SU-DHL-6 (cell line): ENCODE data around the gene CXXC5.

Source experiments
- EZH2phosphoT487 ChIP-seq: fragments of 200-600 bp; sonication (generic), shearing (Covaris generic); conservative IDR thresholded peaks from 2 replicates; pipeline ENCODE4 v1.6.1; 2018; ENCODE audit warnings: mild to moderate bottlenecking, antibody characterized with exemption, low read length, moderate library complexity, mixed read lengths
- TF ChIP-seq, protein P1 (sequence below): fragments of 200-600 bp; sonication (generic); IDR thresholded peaks from one replicate; pipeline ENCODE4 v1.5.1; 2017; ENCODE audit warnings: antibody characterized with exemption, mild to moderate bottlenecking, low read length, moderate library complexity; ENCODE audit not compliant: insufficient read depth, poor library complexity, severe bottlenecking

DNA sequence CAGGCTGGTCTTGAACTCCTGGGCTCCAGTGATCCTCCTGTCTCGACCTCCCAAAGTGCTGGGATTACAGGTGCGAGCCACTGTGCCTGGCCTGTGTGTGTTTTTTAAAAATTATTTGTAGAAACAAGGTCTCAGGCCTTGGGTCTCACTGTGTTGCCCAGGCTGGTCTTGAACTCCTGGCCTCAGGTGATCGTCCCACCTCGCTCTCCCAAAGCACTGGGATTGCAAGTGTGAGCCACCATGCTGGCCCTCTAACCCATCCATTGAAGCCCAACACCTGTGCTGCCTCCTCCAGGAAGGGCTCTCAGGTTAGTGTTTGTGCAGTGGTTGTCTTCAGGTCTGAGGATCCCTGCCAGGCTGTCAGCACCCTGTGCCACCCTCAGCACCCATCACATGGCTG lies 56.6 kb downstream of the CXXC5 start:
- TF ChIP-seq, protein P1, sequence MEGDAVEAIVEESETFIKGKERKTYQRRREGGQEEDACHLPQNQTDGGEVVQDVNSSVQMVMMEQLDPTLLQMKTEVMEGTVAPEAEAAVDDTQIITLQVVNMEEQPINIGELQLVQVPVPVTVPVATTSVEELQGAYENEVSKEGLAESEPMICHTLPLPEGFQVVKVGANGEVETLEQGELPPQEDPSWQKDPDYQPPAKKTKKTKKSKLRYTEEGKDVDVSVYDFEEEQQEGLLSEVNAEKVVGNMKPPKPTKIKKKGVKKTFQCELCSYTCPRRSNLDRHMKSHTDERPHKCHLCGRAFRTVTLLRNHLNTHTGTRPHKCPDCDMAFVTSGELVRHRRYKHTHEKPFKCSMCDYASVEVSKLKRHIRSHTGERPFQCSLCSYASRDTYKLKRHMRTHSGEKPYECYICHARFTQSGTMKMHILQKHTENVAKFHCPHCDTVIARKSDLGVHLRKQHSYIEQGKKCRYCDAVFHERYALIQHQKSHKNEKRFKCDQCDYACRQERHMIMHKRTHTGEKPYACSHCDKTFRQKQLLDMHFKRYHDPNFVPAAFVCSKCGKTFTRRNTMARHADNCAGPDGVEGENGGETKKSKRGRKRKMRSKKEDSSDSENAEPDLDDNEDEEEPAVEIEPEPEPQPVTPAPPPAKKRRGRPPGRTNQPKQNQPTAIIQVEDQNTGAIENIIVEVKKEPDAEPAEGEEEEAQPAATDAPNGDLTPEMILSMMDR, result no peak
- TF ChIP-seq EZH2phosphoT487, result no peak
